SK-N-SH treated with all-trans-retinoic acid at 6 μM for 48 hours (cell line): Measurements from ENCODE around the gene METTL1.

Experiments
- ATAC-seq: fragments of 200-7000 bp; cut with Tn5 transposase; 3 replicates; pipeline ENCODE4 v1.9.1; 2020; ENCODE audit warnings: mild to moderate bottlenecking, moderate library complexity
- ARNTL ChIP-seq: fragments of 450-650 bp; formaldehyde crosslinking; IDR thresholded peaks from 2 replicates; pipeline ENCODE4 v1.5.0; 2020; ENCODE audit warnings: low read depth, mild to moderate bottlenecking, moderate library complexity, borderline replicate concordance
- BACH2 ChIP-seq: fragments of 250-450 bp; sonication (Bioruptor Pico); IDR thresholded peaks from 2 replicates; pipeline ENCODE4 v1.9.0; 2021; ENCODE audit warnings: mild to moderate bottlenecking, borderline replicate concordance
- CSDC2 ChIP-seq: fragments of 250-450 bp; sonication (Bioruptor Pico); IDR thresholded peaks from 2 replicates; pipeline ENCODE4 v1.5.0; 2020; ENCODE audit warnings: mild to moderate bottlenecking, moderate library complexity
- ESRRG ChIP-seq: fragments of 250-450 bp; sonication (Bioruptor Pico); IDR thresholded peaks from 2 replicates; pipeline ENCODE4 v1.6.1; 2021; ENCODE audit warnings: mild to moderate bottlenecking
- GLIS3 ChIP-seq: fragments of 250-450 bp; sonication (Bioruptor Pico); IDR thresholded peaks from 2 replicates; pipeline ENCODE4 v1.5.0; 2020; ENCODE audit warnings: mild to moderate bottlenecking, moderate library complexity
- PPARA ChIP-seq: fragments of 250-450 bp; sonication (Bioruptor Pico); IDR thresholded peaks from 2 replicates; pipeline ENCODE4 v1.5.0; 2020; ENCODE audit warnings: mild to moderate bottlenecking, borderline replicate concordance
- SNAI2 ChIP-seq: fragments of 250-450 bp; sonication (Bioruptor Pico); IDR thresholded peaks from 2 replicates; pipeline ENCODE4 v1.5.0; 2020; ENCODE audit warnings: mild to moderate bottlenecking, moderate library complexity
- TCF4 ChIP-seq: fragments of 250-450 bp; sonication (Bioruptor Pico); IDR thresholded peaks from 2 replicates; pipeline ENCODE4 v1.8.0; 2021; ENCODE audit warnings: mild to moderate bottlenecking, moderate library complexity, borderline replicate concordance
- ZC3H10 ChIP-seq: fragments of 250-450 bp; sonication (Bioruptor Pico); IDR thresholded peaks from 2 replicates; pipeline ENCODE4 v1.5.1; 2021; ENCODE audit warnings: mild to moderate bottlenecking, moderate library complexity
- ZFP30 ChIP-seq: fragments of 450-650 bp; formaldehyde crosslinking; IDR thresholded peaks from 2 replicates; pipeline ENCODE4 v1.5.0; 2022; ENCODE audit warnings: mild to moderate bottlenecking, moderate library complexity
- ZNF70 ChIP-seq: fragments of 450-650 bp; formaldehyde crosslinking; IDR thresholded peaks from 2 replicates; pipeline ENCODE4 v1.5.0; 2020; ENCODE audit warnings: mild to moderate bottlenecking, moderate library complexity
- ZNF8 ChIP-seq: fragments of 450-650 bp; formaldehyde crosslinking; IDR thresholded peaks from 2 replicates; pipeline ENCODE4 v1.5.0; 2020; ENCODE audit warnings: mild to moderate bottlenecking, moderate library complexity
- TF ChIP-seq, protein P1 (sequence below): fragments of 250-450 bp; sonication (Bioruptor Pico); IDR thresholded peaks from 2 replicates; pipeline ENCODE4 v1.5.0; 2020; ENCODE audit warnings: mild to moderate bottlenecking, moderate library complexity
- TF ChIP-seq, protein P2 (sequence below): fragments of 250-450 bp; sonication (Bioruptor Pico); IDR thresholded peaks from 2 replicates; pipeline ENCODE4 v1.8.0; 2021; ENCODE audit warnings: low read depth, mild to moderate bottlenecking, moderate library complexity, borderline replicate concordance
- TF ChIP-seq, protein P3 (sequence below): fragments of 250-450 bp; sonication (Bioruptor Pico); IDR thresholded peaks from 2 replicates; pipeline ENCODE4 v1.5.1; 2020; ENCODE audit warnings: low read depth, mild to moderate bottlenecking, moderate library complexity
- TF ChIP-seq, protein P4 (sequence below): fragments of 250-450 bp; sonication (Bioruptor Pico); IDR thresholded peaks from 2 replicates; pipeline ENCODE4 v1.8.0; 2020; ENCODE audit warnings: mild to moderate bottlenecking, moderate library complexity, borderline replicate concordance

The METTL1 gene

DNA sequence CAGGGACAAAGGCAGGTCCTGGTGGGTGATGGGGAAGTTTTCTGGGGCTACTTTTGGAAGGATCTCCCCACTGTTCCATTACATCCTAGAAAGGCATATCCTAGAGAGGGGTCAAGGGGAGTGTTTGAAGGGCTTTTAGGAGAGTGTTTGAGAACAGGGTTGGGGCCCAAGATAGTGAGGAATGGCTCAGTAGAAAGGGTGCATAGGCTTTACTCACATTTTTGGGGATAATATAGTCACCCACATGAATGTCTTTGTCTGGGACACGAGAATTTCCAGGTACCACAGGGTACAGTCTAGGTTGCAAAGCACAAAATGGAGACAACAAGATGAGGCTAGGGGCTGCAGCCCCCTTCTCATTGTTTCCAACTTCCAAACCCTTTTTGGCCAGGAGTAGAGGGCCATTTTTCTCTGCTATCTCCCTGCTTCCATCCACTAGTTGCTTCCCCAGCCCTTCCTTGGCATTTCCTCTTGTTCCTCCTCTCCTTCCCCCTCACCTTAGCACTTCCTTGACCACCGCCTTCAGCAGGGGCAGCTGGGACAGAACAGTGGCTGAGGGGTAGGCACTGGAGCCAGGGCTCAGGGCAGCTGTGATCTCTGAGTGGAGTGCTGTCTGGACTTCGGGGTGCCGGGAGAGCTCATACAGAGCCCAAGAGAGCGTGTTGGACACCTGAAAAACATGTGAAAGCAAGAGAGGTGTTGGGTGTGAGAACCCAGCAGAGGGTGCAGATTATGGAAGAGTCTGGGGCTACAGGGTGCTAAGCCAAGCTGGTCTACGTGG, 7.8 kb downstream of the METTL1 start:
- TF ChIP-seq ARNTL (no peak), GLIS3 (CRISPR knock-in tag) (no peak), TCF4 (no peak), PPARA (CRISPR knock-in tag) (no peak), ZFP30 (no peak), ZNF70 (CRISPR knock-in tag) (no peak), ZC3H10 (CRISPR knock-in tag) (no peak), BACH2 (no peak)
- TF ChIP-seq, protein P1, sequence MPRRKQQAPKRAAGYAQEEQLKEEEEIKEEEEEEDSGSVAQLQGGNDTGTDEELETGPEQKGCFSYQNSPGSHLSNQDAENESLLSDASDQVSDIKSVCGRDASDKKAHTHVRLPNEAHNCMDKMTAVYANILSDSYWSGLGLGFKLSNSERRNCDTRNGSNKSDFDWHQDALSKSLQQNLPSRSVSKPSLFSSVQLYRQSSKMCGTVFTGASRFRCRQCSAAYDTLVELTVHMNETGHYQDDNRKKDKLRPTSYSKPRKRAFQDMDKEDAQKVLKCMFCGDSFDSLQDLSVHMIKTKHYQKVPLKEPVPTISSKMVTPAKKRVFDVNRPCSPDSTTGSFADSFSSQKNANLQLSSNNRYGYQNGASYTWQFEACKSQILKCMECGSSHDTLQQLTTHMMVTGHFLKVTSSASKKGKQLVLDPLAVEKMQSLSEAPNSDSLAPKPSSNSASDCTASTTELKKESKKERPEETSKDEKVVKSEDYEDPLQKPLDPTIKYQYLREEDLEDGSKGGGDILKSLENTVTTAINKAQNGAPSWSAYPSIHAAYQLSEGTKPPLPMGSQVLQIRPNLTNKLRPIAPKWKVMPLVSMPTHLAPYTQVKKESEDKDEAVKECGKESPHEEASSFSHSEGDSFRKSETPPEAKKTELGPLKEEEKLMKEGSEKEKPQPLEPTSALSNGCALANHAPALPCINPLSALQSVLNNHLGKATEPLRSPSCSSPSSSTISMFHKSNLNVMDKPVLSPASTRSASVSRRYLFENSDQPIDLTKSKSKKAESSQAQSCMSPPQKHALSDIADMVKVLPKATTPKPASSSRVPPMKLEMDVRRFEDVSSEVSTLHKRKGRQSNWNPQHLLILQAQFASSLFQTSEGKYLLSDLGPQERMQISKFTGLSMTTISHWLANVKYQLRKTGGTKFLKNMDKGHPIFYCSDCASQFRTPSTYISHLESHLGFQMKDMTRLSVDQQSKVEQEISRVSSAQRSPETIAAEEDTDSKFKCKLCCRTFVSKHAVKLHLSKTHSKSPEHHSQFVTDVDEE (CRISPR knock-in tag), result no peak
- TF ChIP-seq, protein P2, sequence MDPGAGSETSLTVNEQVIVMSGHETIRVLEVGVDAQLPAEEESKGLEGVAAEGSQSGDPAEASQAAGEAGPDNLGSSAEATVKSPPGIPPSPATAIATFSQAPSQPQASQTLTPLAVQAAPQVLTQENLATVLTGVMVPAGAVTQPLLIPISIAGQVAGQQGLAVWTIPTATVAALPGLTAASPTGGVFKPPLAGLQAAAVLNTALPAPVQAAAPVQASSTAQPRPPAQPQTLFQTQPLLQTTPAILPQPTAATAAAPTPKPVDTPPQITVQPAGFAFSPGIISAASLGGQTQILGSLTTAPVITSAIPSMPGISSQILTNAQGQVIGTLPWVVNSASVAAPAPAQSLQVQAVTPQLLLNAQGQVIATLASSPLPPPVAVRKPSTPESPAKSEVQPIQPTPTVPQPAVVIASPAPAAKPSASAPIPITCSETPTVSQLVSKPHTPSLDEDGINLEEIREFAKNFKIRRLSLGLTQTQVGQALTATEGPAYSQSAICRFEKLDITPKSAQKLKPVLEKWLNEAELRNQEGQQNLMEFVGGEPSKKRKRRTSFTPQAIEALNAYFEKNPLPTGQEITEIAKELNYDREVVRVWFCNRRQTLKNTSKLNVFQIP (CRISPR knock-in tag), result no peak
- TF ChIP-seq, protein P3, sequence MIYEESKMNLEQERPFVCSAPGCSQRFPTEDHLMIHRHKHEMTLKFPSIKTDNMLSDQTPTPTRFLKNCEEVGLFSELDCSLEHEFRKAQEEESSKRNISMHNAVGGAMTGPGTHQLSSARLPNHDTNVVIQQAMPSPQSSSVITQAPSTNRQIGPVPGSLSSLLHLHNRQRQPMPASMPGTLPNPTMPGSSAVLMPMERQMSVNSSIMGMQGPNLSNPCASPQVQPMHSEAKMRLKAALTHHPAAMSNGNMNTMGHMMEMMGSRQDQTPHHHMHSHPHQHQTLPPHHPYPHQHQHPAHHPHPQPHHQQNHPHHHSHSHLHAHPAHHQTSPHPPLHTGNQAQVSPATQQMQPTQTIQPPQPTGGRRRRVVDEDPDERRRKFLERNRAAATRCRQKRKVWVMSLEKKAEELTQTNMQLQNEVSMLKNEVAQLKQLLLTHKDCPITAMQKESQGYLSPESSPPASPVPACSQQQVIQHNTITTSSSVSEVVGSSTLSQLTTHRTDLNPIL, result no peak
- ATAC-seq, result no peak

DNA sequence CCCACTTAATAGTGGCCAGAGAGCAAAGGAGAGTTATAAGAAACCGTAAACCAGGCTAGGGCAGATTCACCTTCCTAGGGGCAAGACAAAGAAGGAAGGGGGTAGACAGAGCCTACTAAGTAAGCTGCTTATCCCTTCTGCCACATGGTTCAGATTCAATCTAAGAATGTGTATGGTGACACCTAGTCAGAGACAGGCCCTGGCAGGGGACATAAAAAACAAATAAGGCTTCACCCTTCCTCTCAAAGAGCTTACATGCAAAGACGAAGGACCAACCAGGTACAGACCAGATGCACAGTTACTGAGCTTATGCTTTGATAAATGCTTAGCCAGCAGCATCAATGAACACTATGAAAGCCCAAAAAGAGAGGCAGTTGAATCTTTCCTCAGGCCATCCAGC, 9.4 kb downstream of the METTL1 start:
- no peak for TF ChIP-seq TCF4
- TF ChIP-seq, protein P1 (CRISPR knock-in tag), result no peak
- TF ChIP-seq SNAI2 (CRISPR knock-in tag), result no peak
- TF ChIP-seq ARNTL, result no peak
- no peak for TF ChIP-seq PPARA (CRISPR knock-in tag)
- TF ChIP-seq ZNF70 (CRISPR knock-in tag), result no peak
- TF ChIP-seq, protein P4, sequence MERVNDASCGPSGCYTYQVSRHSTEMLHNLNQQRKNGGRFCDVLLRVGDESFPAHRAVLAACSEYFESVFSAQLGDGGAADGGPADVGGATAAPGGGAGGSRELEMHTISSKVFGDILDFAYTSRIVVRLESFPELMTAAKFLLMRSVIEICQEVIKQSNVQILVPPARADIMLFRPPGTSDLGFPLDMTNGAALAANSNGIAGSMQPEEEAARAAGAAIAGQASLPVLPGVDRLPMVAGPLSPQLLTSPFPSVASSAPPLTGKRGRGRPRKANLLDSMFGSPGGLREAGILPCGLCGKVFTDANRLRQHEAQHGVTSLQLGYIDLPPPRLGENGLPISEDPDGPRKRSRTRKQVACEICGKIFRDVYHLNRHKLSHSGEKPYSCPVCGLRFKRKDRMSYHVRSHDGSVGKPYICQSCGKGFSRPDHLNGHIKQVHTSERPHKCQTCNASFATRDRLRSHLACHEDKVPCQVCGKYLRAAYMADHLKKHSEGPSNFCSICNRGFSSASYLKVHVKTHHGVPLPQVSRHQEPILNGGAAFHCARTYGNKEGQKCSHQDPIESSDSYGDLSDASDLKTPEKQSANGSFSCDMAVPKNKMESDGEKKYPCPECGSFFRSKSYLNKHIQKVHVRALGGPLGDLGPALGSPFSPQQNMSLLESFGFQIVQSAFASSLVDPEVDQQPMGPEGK, result no peak
- no peak for TF ChIP-seq CSDC2
- no peak for TF ChIP-seq ESRRG (CRISPR knock-in tag)
- no peak for TF ChIP-seq ZC3H10 (CRISPR knock-in tag)
- no peak for TF ChIP-seq ZNF8 (CRISPR knock-in tag)
- TF ChIP-seq ZFP30, result no peak
- TF ChIP-seq, protein P3, result no peak
- no peak for TF ChIP-seq BACH2
- TF ChIP-seq, protein P2 (CRISPR knock-in tag), result no peak
- TF ChIP-seq GLIS3 (CRISPR knock-in tag), result no peak
- no peak for ATAC-seq
